ENCODE results near the gene ELAVL1. TPM values are rescaled to one million over a fixed set of nuclear protein-coding genes. Genes with fewer than 3 reads are reported as not detected.
A peak's percentile ranks its signal among the peaks of the same experiment; 100 is the strongest.
"Not testable (repeated sequence)": the region's sequence is repeated elsewhere in the genome, so short reads cannot be mapped to it uniquely, and the experiment has no call there.

Gene ELAVL1
- total RNA-seq, 2 donors from 2014 or later, result 81.6 to 155 TPM

DNA sequence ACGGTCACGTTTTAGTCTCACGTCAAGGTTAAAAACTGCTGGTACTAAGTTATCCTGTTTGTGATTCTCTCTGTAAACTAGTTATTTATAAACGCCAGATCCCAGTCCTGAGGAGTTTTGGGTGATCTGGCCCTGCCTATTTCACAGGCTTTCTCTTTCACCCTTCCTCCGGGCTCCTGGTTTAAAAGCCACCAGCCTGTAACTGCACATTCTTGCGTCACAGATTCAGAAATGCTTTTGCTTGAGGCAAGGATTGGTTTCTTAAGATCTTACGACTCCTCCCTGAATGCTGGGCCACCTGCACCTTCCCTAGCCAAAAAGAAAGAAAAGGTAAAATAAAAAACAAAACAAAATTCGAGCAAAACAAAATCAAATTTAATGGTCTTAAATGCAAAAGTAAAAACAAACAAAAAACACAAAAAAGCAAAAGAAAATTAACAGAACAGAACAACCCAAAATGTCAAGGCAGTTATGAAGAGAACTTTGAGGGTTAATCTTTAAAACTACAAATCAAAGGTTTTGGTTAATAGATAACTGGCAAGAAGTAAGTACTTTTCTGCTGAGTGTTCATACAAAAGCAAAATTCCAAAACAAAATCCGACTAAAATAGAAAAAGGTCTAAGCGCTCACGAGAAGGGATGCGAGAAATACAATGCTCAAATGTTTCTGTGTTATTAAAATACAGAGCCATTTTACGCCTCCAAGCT, 43.4 kb downstream of the ELAVL1 start:
- no peak overlapping the region for H3K4me3 Mint-ChIP-seq
- peaks cover 60% of the 10 kb centered on the region for H3K36me3 Mint-ChIP-seq (ENCODE audit: low read depth)
- no peaks in the 10 kb centered on the region for H3K9me3 Mint-ChIP-seq
- H3K27ac Mint-ChIP-seq, result peak overlapping the region; percentile 48
- no peak for ATAC-seq (replicated peaks)
- H3K4me1 Mint-ChIP-seq, result no peaks in the 10 kb centered on the region
- H3K27me3 Mint-ChIP-seq, result no peaks in the 10 kb centered on the region

DNA sequence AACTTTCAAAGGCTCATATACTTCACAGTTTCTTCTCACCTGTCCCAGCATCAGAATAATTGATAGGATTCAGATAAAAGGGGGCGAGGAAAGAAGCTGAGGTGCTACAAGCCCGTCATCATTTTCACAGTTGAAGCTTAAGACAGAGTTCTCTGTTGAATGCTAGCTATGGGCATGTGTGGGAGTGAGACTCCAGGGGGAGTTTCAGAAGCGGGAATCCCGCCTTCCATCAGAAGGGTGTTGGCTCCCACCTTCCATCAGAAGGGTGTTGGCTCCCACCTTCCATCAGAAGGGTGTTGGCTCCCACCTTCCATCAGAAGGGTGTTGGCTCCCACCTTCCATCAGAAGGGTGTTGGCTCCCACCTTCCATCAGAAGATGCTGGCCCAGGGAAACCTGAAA, 44.4 kb downstream of the ELAVL1 start:
- not testable (repeated sequence) for H3K9me3 Mint-ChIP-seq; H3K4me3 Mint-ChIP-seq; ATAC-seq (replicated peaks); H3K27ac Mint-ChIP-seq; H3K27me3 Mint-ChIP-seq; H3K4me1 Mint-ChIP-seq
- peaks cover 53% of the 10 kb centered on the region for H3K36me3 Mint-ChIP-seq (ENCODE audit: low read depth)

DNA sequence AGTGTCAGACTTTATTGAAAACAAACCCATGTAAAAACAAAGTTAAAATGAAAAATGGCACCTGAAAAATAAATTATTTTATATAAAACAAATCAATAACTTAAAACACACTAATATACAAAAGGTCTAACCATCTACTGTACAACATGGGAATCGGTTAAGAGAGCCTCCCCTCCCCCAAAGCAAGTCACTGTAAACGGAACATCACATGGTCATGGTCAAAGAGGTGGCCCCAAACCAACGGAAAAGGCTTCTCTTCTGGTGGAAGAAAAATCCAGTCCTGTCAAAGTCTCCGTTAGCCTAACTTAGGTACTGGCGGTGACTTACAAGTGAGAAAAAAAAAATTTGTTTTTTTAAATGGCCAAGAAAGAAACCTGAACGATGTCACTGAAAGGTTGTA, 46.2 kb downstream of the ELAVL1 start:
- Mint-ChIP-seq H3K27ac (no peak overlapping the region), H3K36me3 (ENCODE audit: low read depth) (peaks cover 39% of the 10 kb centered on the region), H3K4me3 (no peak overlapping the region), H3K9me3 (no peaks in the 10 kb centered on the region), H3K27me3 (no peaks in the 10 kb centered on the region), H3K4me1 (no peaks in the 10 kb centered on the region)
- ATAC-seq (replicated peaks), result no peak

DNA sequence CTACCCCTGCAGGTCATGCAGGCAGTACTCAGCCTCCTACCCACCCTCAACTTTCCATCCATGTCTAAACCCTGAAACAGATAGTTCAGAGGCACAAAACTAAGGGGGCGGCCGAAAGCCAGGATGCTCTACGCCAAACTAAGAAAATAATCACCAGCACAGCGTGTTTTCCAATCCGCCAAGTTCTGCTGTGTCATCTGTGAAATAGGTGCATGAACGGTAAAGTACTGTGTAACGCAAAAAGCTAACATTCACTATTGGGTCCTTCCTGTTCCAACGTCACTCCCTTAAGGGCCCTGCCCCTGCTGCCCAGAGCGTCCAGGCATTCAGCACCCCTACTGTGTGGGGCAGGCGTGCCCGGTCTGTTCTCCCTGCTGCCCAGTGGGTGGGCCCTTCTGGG, 49.7 kb downstream of the ELAVL1 start:
- Mint-ChIP-seq H3K4me1 (no peaks in the 10 kb centered on the region), H3K27ac (no peak overlapping the region), H3K27me3 (no peaks in the 10 kb centered on the region), H3K9me3 (no peaks in the 10 kb centered on the region), H3K4me3 (no peak overlapping the region), H3K36me3 (ENCODE audit: low read depth) (peaks cover 13% of the 10 kb centered on the region)
- ATAC-seq (replicated peaks), result no peak

DNA sequence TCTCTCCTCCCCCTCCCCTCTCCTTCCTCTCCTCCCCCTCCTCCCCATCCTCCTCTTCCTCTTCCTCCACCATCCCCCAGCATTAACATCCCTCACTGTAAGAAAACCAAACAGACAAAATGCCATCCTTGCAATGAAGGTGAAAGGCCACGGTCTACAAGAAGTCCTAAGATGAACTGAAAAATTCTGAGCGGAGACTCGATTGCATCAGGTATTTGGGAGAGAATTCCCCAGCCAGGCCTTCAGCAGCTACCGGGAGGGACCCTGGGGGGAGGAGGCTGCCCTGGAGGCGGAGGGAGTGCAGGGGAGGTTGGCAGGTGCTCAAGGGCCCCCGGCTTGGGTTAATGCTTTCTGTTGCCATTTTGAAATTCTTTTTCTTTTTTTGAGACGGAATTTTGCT, 51.9 kb downstream of the ELAVL1 start:
- no peaks in the 10 kb centered on the region for H3K4me1 Mint-ChIP-seq
- H3K9me3 Mint-ChIP-seq, result no peaks in the 10 kb centered on the region
- no peak for ATAC-seq (replicated peaks)
- H3K27ac Mint-ChIP-seq, result no peak overlapping the region
- no peaks in the 10 kb centered on the region for H3K27me3 Mint-ChIP-seq
- peaks cover 6% of the 10 kb centered on the region for H3K36me3 Mint-ChIP-seq (ENCODE audit: low read depth)
- no peak overlapping the region for H3K4me3 Mint-ChIP-seq

DNA sequence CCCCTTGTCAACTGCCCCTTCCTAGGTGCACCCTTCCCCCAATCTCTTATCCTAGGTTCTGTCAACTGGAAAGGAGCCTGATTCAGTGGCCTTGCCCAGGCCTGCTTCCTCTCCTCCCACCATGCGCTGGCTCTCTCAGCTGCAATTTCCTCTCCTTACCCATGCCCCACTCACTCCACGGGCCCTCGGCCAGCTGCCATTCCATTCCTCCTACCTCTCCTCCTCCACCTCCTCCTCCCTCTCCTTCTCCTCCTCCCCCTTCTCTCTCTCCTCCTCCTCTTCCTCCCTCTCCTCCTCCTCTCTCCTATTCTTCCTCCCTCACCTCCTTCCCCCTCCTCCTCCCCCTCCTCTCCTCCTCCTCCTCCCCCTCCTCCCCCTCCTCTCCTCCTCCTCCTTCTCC, 52.4 kb downstream of the ELAVL1 start:
- Mint-ChIP-seq H3K27ac (no peak overlapping the region), H3K4me1 (no peaks in the 10 kb centered on the region), H3K4me3 (no peak overlapping the region), H3K36me3 (ENCODE audit: low read depth) (peaks cover 6% of the 10 kb centered on the region), H3K9me3 (no peaks in the 10 kb centered on the region), H3K27me3 (no peaks in the 10 kb centered on the region)
- no peak for ATAC-seq (replicated peaks)

DNA sequence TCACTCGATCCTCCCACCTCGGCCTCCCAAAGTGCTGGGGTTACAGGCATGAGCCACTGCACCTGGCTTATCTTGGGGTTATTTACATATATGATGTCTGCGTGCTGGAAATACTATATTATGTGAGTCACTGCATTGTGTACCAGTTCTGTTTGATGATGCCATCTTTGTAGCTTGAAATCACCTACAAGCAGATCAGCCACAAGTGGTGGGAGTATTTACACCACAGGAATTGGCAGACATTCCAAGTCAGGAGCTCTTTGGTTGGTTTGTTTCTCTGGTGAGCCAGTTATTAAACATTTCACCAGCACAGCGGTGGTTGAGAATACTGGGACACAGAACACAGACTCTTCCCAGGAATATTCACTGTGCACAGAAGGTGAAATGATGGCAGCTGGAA, 57.5 kb downstream of the ELAVL1 start:
- Mint-ChIP-seq H3K4me1 (peaks cover 9% of the 10 kb centered on the region), H3K27me3 (no peaks in the 10 kb centered on the region)

DNA sequence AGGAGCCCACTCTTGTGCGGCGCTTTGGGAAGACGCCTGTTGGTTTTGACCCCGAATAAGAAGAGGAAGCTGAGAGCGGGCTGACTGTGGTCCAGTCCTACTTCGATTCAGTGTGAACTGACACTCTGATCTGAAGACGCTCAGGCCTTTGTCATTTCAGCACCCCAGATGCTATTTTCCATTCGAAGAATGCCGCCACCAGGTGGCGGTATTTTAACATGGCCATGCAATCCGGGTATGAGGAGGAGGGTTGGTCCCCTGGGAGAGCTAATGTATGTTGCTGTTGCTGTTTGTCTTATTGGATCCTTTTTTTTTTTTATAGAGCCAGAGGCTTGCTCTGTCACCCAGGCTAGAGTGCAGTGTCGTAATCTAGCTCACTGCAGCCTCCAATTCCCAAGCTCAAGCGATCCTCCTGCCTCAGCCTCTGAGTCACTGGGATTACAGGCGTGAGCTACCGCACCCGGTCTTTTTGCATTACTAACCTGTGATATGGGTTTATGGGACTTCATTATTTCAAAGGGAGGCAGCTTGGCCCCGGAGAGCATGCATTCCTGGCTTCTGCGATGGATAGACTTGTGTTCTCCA, 61.2 kb downstream of the ELAVL1 start:
- H3K4me1 Mint-ChIP-seq, result peaks cover 18% of the 10 kb centered on the region
- peak; percentile 57 for ATAC-seq (replicated peaks)

More for the DNA sequence above, 57.5 kb downstream of the ELAVL1 start:
- Mint-ChIP-seq H3K4me3 (no peak overlapping the region), H3K9me3 (no peaks in the 10 kb centered on the region), H3K36me3 (ENCODE audit: low read depth) (peaks cover 10% of the 10 kb centered on the region), H3K27ac (no peak overlapping the region)
- no peak for ATAC-seq (replicated peaks)

DNA sequence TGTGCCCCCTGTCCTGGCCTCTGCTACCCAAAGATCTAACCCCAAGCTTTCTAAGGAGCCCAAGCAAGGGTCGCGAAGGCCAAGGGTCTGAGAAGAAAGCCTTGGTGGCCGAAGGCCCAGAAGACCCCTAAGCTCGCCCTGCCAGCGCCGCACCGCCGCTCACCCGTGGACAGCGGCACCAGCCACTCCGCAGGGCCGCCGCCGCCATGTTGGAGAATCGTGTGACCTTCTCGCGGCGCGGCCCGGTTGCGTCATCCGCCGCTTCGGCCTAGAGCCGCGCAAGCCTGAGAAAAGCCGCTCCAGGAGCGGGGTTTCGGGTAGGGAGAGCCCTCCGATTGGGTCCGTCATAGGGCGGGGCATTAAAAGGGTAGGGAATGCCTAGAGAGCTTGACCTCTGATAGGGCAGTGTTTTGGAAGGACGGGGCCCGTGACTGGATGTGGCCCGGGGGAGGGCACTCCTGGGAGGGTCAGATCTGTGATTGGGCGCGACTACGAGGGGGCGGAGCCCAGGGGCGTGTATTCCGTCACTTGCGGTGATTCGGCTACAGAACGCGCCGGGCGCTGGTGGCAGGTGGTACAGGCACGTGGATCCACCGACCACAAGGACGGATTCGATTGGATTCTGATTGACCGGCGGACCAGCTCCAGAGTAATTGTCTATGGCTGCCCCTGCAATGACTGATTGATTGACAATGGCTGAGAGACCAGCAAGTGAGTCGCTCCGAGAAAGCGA, 61.8 kb downstream of the ELAVL1 start, which contains the start of gene TIMM44:
TIMM44 (minus strand) TSS at position 223 of the 733 bp plus-strand sequence; CDS start at position 208, 15 bp downstream.
- Mint-ChIP-seq H3K4me3 (peak within 1 kb of the TSS; percentile 98), H3K27me3 (no peaks in the 10 kb centered on the region), H3K9me3 (no peaks in the 10 kb centered on the region), H3K36me3 (ENCODE audit: low read depth) (peaks cover 40% of the 10 kb centered on the region), H3K4me1 (peaks cover 22% of the 10 kb centered on the region), H3K27ac (peak within 1 kb of the TSS; percentile 94)
- ATAC-seq (replicated peaks), result peak; percentile 99

More for the DNA sequence above, 61.2 kb downstream of the ELAVL1 start:
- Mint-ChIP-seq H3K4me3 (peak overlapping the region; percentile 98), H3K27me3 (no peaks in the 10 kb centered on the region), H3K27ac (peak overlapping the region; percentile 94), H3K36me3 (ENCODE audit: low read depth) (peaks cover 33% of the 10 kb centered on the region), H3K9me3 (no peaks in the 10 kb centered on the region)

DNA sequence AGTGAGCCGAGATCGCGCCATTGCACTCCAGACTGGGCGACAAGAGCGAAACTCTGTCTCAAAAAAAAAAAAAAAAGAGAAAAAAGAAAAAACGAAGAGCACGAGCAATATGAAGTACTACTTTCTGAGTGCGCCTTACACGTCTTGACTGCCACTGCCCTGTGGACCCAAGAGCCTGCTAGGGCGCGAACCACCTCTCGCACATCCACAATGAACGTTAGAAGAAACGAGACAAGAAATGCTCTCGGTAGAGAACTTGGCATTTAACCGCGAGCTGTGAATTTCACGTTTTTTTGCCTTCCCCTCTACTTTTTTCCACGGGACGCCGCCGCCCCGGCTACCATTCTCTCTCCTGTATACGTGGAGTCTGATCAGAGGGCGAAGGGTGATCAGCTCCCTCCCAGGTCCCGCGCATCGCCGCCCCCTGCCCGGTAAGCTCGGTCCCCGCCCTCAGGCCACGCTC, 62.4 kb downstream of the ELAVL1 start:
- Mint-ChIP-seq H3K36me3 (ENCODE audit: low read depth) (peaks cover 46% of the 10 kb centered on the region), H3K4me1 (peaks cover 22% of the 10 kb centered on the region), H3K27me3 (no peaks in the 10 kb centered on the region), H3K9me3 (no peaks in the 10 kb centered on the region), H3K4me3 (peak overlapping the region; percentile 98), H3K27ac (peak overlapping the region; percentile 94)
- peak; percentile 10 for ATAC-seq (replicated peaks)

DNA sequence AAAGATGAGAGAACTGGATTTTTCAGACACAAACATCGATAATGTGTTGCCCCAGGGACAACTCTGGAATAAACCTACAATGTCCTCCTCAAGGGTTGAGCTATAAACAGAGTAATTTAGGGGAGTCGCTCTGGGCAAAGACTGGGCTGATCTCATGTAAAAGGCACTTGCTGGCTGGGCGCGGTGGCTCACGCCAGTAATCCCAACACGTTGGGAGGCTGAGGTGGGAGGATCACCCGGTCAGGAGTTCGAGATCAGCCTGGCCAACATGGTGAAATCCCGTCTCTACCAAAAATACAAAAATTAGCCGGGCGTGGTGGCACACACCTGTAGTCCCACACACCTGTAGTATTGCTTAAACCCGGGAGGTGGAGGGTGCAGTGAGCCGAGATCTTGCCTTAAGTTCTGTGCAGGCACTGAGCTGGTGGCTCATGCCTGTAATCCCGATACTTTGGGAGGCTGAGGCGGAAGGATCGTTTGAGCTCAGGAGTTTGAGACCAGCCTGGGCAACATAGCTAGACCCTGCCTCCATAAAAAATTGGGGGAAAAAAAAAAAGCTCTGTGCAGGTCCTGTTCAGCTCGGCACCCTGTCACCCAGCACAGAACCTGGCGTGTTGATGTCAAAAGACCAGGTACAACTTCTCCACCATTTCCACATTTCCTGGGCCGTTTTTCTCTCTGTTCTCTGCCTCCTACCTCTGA, 63.4 kb downstream of the ELAVL1 start:
- H3K9me3 Mint-ChIP-seq, result no peaks in the 10 kb centered on the region
- H3K27ac Mint-ChIP-seq, result peak overlapping the region; percentile 94
- H3K27me3 Mint-ChIP-seq, result no peaks in the 10 kb centered on the region
- H3K4me3 Mint-ChIP-seq, result peak overlapping the region; percentile 98
- peaks cover 22% of the 10 kb centered on the region for H3K4me1 Mint-ChIP-seq
- H3K36me3 Mint-ChIP-seq (ENCODE audit: low read depth), result peaks cover 54% of the 10 kb centered on the region
- no peak for ATAC-seq (replicated peaks)

DNA sequence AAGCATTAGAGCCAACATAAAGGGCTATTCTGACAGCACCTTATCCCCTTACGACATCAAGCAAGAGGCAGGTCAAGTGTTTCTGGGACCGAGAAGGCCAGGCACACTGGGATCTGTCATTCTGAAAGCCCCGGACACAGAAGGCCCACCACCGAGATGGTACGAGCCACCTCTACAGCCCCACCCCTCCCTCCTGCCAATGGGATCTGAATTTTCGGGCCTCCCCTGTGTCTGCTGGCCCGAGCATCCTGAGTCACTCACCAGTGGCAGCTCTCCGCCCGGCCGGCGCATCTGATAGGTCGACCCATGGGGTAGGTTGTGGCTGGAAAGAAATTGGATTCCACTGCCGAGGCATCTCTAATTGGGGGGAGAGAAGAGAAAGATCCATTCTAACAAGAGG, 64.6 kb downstream of the ELAVL1 start:
- no peak for ATAC-seq (replicated peaks)
- no peaks in the 10 kb centered on the region for H3K27me3 Mint-ChIP-seq
- H3K36me3 Mint-ChIP-seq (ENCODE audit: low read depth), result peaks cover 67% of the 10 kb centered on the region
- no peaks in the 10 kb centered on the region for H3K9me3 Mint-ChIP-seq
- peak overlapping the region; percentile 32 for H3K27ac Mint-ChIP-seq
- peaks cover 22% of the 10 kb centered on the region for H3K4me1 Mint-ChIP-seq
- no peak overlapping the region for H3K4me3 Mint-ChIP-seq

DNA sequence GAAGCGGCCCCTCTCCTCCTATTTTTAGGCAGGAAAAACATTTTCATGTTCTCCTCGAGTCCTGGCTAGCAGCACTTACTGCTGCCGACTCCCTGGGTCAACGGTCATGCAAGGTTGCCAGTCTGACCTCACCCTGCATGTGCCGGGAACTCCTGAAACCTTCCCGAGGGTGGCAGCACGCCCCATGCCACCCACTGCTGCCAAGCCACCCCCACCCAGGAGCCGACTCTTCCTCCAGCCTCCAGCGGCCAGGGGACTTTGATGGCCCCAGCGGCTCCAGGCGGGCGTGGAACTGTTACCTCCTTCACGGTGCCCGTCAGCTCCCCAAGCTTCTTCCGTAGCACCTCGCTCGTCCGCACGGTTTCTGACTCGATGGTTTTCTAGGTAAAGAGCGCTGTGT, 70.7 kb downstream of the ELAVL1 start:
- H3K27ac Mint-ChIP-seq, result no peak overlapping the region
- ATAC-seq (replicated peaks), result no peak
- H3K4me3 Mint-ChIP-seq, result no peak overlapping the region
- H3K4me1 Mint-ChIP-seq, result peaks cover 5% of the 10 kb centered on the region
- H3K36me3 Mint-ChIP-seq (ENCODE audit: low read depth), result peaks cover 77% of the 10 kb centered on the region
- no peaks in the 10 kb centered on the region for H3K9me3 Mint-ChIP-seq
- H3K27me3 Mint-ChIP-seq, result no peaks in the 10 kb centered on the region
